GM12878 (cell line): ENCODE measurements around the gene VEGFB. TPM values are rescaled to one million over a fixed set of nuclear protein-coding genes. Genes with fewer than 3 reads are reported as not detected.

Experiments used
- ATAC-seq: fragments of 200-7000 bp; cut with Tn5 transposase; 3 replicates; pipeline ENCODE4 v1.9.1; 2020; ENCODE audit warnings: mild to moderate bottlenecking, moderate library complexity
- BruUV-seq: library from RNA; stranded (reverse); fragments of 400-500 nt; replicated peaks from 2 replicates; lab custom pipeline; 2021; lab: Mats Ljungman, UMichigan
- CTCF ChIA-PET: fragments of 300-600 bp; sonication (Branson Sonifier 250); formaldehyde crosslinking; extraction: SDS; loops from one replicate; lab custom pipeline; 2021; ENCODE audit warnings: inconsistent platforms; lab: Yijun Ruan, JAX
- POLR2A ChIA-PET: fragments of 350-600 bp; formaldehyde crosslinking; extraction: SDS; loops from one replicate; lab custom pipeline; 2021; ENCODE audit warnings: inconsistent platforms; lab: Charles Lee
- RAD21 ChIA-PET: fragments of 300-600 bp; sonication (Branson Sonifier 250); formaldehyde crosslinking; loops from one replicate; lab custom pipeline; 2023; ENCODE audit warnings: antibody characterized with exemption; ENCODE audit not compliant: unreplicated experiment; lab: Charles Lee
- SMC1A ChIA-PET: fragments of 300-600 bp; sonication (Branson Sonifier 250); formaldehyde crosslinking; loops from one replicate; lab custom pipeline; 2023; ENCODE audit not compliant: unreplicated experiment, uncharacterized antibody; lab: Charles Lee
- DNase-seq: peaks from one replicate; pipeline ENCODE4 v3.0.0-alpha.2; 2011; ENCODE audit warnings: low read depth, low spot score
- FAIRE-seq: peaks from 3 replicates; lab custom pipeline; 2011; peaks lifted over from hg19 to GRCh38; lab: Jason Lieb, UNC
- H2AFZ ChIP-seq: 2 replicates; pipeline ENCODE4 v1.6.0; 2011; ENCODE audit warnings: low read depth, low read length, control low read depth; ENCODE audit not compliant: control insufficient read depth
- H3K27ac ChIP-seq: 2 replicates; pipeline ENCODE4 v1.5.1; 2011; ENCODE audit warnings: control low read depth; ENCODE audit not compliant: control insufficient read depth, insufficient read depth
- H3K27me3 ChIP-seq, 2 experiments: replicated peaks in 1 of 2; 2 replicates each; pipeline versions ENCODE4 v1.6.0 to v1.6.1; 2011; ENCODE audit warnings: low read length in 1 of 2; ENCODE audit not compliant: control insufficient read depth in 2 of 2, insufficient read depth in 2 of 2
- H3K36me3 ChIP-seq, 2 experiments: 2 replicates each; pipeline ENCODE4 v1.5.1; 2011; ENCODE audit warnings: low read length in 1 of 2; ENCODE audit not compliant: control insufficient read depth in 2 of 2, insufficient read depth in 2 of 2
- H3K4me1 ChIP-seq: 2 replicates; pipeline ENCODE4 v1.6.1; 2011; ENCODE audit warnings: mild to moderate bottlenecking, low read length, moderate library complexity, mixed read lengths; ENCODE audit not compliant: control insufficient read depth, insufficient read depth
- H3K4me2 ChIP-seq: 2 replicates; pipeline ENCODE4 v1.6.0; 2011; ENCODE audit warnings: control low read depth; ENCODE audit not compliant: control insufficient read depth, insufficient read depth
- H3K4me3 ChIP-seq: fragments of 200-600 bp; sonication (generic); 2 replicates; pipeline ENCODE4 v1.5.1; 2016
- H3K79me2 ChIP-seq: 2 replicates; pipeline ENCODE4 v1.6.0; 2011; ENCODE audit warnings: low read length; ENCODE audit not compliant: control insufficient read depth, insufficient read depth
- H3K9ac ChIP-seq: 2 replicates; pipeline ENCODE4 v1.8.0; 2011; ENCODE audit warnings: low read length, control low read depth, mixed read lengths; ENCODE audit not compliant: control insufficient read depth, insufficient read depth
- H3K9me3 ChIP-seq: replicated peaks from 3 replicates; pipeline ENCODE4 v1.5.1; 2011; ENCODE audit warnings: mild to moderate bottlenecking, low read length; ENCODE audit not compliant: control insufficient read depth, insufficient read depth
- H4K20me1 ChIP-seq: 2 replicates; pipeline ENCODE4 v1.6.0; 2011; ENCODE audit not compliant: control insufficient read depth, insufficient read depth
- CHD2 ChIP-seq: IDR thresholded peaks from 2 replicates; pipeline ENCODE4 v1.6.1; 2011; ENCODE audit warnings: low read depth, low read length, improper control_type of control experiment, borderline replicate concordance
- FOXM1 ChIP-seq: IDR thresholded peaks from 2 replicates; pipeline ENCODE4 v1.6.1; 2012; ENCODE audit warnings: low read depth, mild to moderate bottlenecking, inconsistent platforms, low read length, moderate library complexity
- IRF4 ChIP-seq: IDR thresholded peaks from 2 replicates; pipeline ENCODE4 v1.6.1; 2011; ENCODE audit warnings: low read depth, low read length
- MEF2B ChIP-seq: fragments of 450-650 bp; IDR thresholded peaks from 2 replicates; pipeline ENCODE4 v1.6.1; 2018; ENCODE audit warnings: mild to moderate bottlenecking, moderate library complexity; ENCODE audit not compliant: partially characterized antibody, poor library complexity, severe bottlenecking
- MYB ChIP-seq: fragments of 150-350 bp; IDR thresholded peaks from 2 replicates; pipeline ENCODE4 v1.6.1; 2014; ENCODE audit warnings: mild to moderate bottlenecking, low read depth, low read length, borderline replicate concordance
- PAX5 ChIP-seq: IDR thresholded peaks from 2 replicates; pipeline ENCODE4 v1.6.1; 2011; ENCODE audit warnings: low read depth, low read length, borderline replicate concordance
- POLR2AphosphoS5 ChIP-seq: IDR thresholded peaks from 2 replicates; pipeline ENCODE4 v1.6.1; 2011; ENCODE audit warnings: mild to moderate bottlenecking, low read length, inconsistent platforms
- POU2F2 ChIP-seq: IDR thresholded peaks from 3 replicates; pipeline ENCODE4 v1.6.1; 2011; ENCODE audit warnings: low read depth, mild to moderate bottlenecking, low read length, borderline replicate concordance
- RFX5 ChIP-seq: IDR thresholded peaks from 2 replicates; pipeline ENCODE4 v1.6.1; 2011; ENCODE audit warnings: low read depth, low read length, improper control_type of control experiment
- SP1 ChIP-seq: IDR thresholded peaks from one replicate; pipeline ENCODE4 v1.6.1; 2011; ENCODE audit warnings: low read depth, low read length
- SREBF1 ChIP-seq: IDR thresholded peaks from 2 replicates; pipeline ENCODE4 v1.6.1; 2012; ENCODE audit warnings: mild to moderate bottlenecking, low read length
- STAT1 ChIP-seq: fragments of 450-650 bp; conservative IDR thresholded peaks from 2 replicates; pipeline ENCODE4 v1.6.1; 2014; ENCODE audit warnings: antibody characterized with exemption, mild to moderate bottlenecking
- STAT3 ChIP-seq: IDR thresholded peaks from 2 replicates; pipeline ENCODE4 v1.6.1; 2011; ENCODE audit warnings: low read depth, low read length, improper control_type of control experiment
- YY1 ChIP-seq: IDR thresholded peaks from 2 replicates; pipeline ENCODE4 v1.6.1; 2011; ENCODE audit warnings: low read depth, mild to moderate bottlenecking, low read length
- WGBS: methylation state at CpG from one replicate; pipeline ENCODE4 v1.1.6; 2016; ENCODE audit warnings: low lambda C conversion rate; ENCODE audit not compliant: insufficient replicate concordance, insufficient coverage; ENCODE audit errors: missing lambda C conversion rate; 5-methylcytosine and 5-hydroxymethylcytosine counted together
- in situ Hi-C: fragments of 300-500 bp; cut with MboI; formaldehyde crosslinking; loops from 9 replicates; pipeline ENCODE4 v1.14.3; 2018; ENCODE audit warnings: mixed read lengths
- intact Hi-C: fragments of 100-400 bp; cut with micrococcal nuclease; formaldehyde crosslinking; loops from one replicate; pipeline ENCODE4 v1.14.2; 2022; ENCODE audit not compliant: unreplicated experiment
- polyA plus RNA-seq, 11 experiments: library from polyadenylated mRNA; depleted of rRNA in 4 of 11; unstranded in 6 of 11; stranded (reverse) in 5 of 11; fragments of >200 nt; fragmentation: Nextera tagmentation in 4 of 11; fragmentation: Illumina TruSeq in 1 of 11; extraction: Ambion mirVana in 4 of 11; extraction: Trizol in 1 of 11; gene quantifications; 1 replicate in 1 of 11; 2 replicates in 10 of 11; pipeline versions ENCODE4 v1.2.1 to v1.2.3, GENCODE V29; 2011 to 2016; ENCODE audit warnings: inconsistent platforms in 2 of 11, missing spikeins in 2 of 11, low read depth in 1 of 11
- total RNA-seq, 4 experiments: library from RNA; depleted of rRNA in 3 of 4; stranded (reverse); fragments of >200 nt in 3 of 4; fragmentation: Illumina TruSeq in 1 of 4; extraction: Trizol in 1 of 4; gene quantifications; 2 replicates each; pipeline versions ENCODE4 v1.2.1 to v1.2.3, GENCODE V29; 2013 to 2021
- TF ChIP-seq, protein P1 (sequence below): fragments of 450-650 bp; IDR thresholded peaks from 2 replicates; pipeline ENCODE4 v1.6.1; 2017; ENCODE audit warnings: mild to moderate bottlenecking
- TF ChIP-seq, protein P2 (sequence below): fragments of 450-650 bp; IDR thresholded peaks from 2 replicates; pipeline ENCODE4 v1.6.1; 2017; ENCODE audit warnings: low read depth, mild to moderate bottlenecking, moderate library complexity
- TF ChIP-seq, protein P3 (sequence below): fragments of 450-650 bp; IDR thresholded peaks from 2 replicates; pipeline ENCODE4 v1.6.1; 2014; ENCODE audit warnings: mild to moderate bottlenecking

The VEGFB gene
- total and polyA plus RNA-seq, 10 of the 15 experiments (the other 5 are each of a cell fraction or from before 2014, with no cell fraction given) = 7.0 to 75.8 (median 20.3) TPM

DNA sequence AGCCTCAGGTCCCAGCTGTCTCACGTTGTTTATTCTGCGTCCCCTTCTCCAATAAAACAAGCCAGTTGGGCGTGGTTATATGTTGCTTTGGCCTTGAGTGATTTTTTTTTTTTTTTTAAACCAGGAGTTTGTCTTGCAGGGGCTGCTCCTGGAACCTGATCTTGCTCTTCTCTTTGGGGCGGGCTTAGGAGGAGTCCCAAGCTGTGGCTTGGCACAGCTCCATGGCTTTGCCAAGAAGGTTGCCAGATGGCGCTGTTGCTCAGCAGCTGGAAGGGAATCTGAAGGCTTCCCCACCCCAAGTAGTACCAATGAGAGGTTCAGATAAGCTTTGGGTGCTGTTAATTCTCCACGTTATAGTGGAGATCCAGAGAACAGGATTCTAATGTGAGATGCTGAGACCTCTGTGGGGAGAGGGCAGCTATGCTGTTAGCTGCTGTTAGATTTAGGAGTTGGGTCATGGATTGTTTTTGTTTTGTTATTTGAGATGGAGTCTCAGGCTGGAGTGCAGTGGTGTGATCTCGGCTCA, 29.9 kb upstream of the VEGFB start (continued):
- TF ChIP-seq, protein P1, sequence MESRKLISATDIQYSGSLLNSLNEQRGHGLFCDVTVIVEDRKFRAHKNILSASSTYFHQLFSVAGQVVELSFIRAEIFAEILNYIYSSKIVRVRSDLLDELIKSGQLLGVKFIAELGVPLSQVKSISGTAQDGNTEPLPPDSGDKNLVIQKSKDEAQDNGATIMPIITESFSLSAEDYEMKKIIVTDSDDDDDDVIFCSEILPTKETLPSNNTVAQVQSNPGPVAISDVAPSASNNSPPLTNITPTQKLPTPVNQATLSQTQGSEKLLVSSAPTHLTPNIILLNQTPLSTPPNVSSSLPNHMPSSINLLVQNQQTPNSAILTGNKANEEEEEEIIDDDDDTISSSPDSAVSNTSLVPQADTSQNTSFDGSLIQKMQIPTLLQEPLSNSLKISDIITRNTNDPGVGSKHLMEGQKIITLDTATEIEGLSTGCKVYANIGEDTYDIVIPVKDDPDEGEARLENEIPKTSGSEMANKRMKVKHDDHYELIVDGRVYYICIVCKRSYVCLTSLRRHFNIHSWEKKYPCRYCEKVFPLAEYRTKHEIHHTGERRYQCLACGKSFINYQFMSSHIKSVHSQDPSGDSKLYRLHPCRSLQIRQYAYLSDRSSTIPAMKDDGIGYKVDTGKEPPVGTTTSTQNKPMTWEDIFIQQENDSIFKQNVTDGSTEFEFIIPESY = no peak
- no peak for TF ChIP-seq RFX5

DNA sequence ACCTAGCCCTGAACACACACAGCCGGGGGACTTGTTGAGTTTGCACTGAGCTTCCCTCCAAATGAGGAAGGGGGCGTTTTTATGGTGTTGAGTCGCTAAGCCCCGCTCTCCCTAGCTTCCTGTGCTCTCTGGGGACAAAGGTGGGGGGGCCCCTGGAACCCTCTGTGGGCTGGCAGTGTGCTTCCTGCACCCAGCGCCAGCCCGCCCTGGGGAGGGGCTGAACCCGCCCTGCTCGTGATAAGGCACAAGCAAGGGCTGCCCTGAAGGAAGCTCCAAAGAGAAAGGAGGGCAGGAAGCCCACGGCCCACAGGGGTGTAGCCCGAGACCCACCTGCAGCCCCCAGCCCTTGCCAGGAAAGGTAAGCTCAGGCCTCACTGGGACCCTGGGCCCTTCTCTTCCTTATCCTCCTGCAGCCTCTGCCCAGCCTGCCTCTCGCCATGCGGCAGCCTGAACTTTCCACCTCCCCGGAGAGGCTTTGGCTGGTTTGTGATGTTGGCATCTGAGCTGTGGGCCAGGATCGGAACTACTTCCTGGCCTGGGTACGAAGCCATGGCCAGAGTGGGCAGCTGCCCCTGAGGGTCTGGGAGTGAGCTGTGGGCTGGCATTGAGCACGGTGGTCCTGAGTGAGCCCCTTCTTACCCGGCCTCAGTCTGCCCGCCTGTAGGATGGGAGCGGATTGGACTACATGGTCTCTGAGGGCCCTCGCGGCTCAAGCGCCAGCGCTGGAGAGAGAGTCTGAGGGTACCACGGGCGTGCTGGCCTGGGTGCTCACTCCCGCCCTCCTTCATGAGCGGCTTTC, 27.7 kb upstream of the VEGFB start, which contains the start of gene FERMT3:
FERMT3 (plus strand) TSS at position 265 of the 799 bp plus-strand sequence. CDS start 644 bp downstream, outside the sequence.
- Histone ChIP-seq H3K36me3 (peaks cover 28 to 33% of the 10 kb centered on the region in 2 experiments), H3K79me2 (peaks cover 39% of the 10 kb centered on the region), H2AFZ (peak within 1 kb of the TSS; percentile 20), H3K9me3 (no peaks in the 10 kb centered on the region), H3K4me1 (peaks cover 26% of the 10 kb centered on the region), H3K27me3 (no peaks in the 10 kb centered on the region), H3K9ac (peak within 1 kb of the TSS; percentile 95), H3K4me3 (peak within 1 kb of the TSS; percentile 74), H3K4me2 (peak within 1 kb of the TSS; percentile 76), H4K20me1 (no peaks in the 10 kb centered on the region), H3K27ac (peak within 1 kb of the TSS; percentile 98)
- peak; percentile 41 for DNase-seq
- TSS peak; percentile 58 for BruUV-seq
- under 1% methylated on average over 26 of the region's 27 CpGs for WGBS
- SMC1A ChIA-PET = interaction anchor here (0.7 to 5.5 kb wide), 19 partner anchors 9 to 125 kb away, joined by 3 to 98 read pairs (median 5); partner anchors contain the start of genes CATSPERZ, ESRRA, FKBP2 and NUDT22
- POLR2A ChIA-PET = interaction anchor here (0.9 to 5.8 kb wide), 20 partner anchors 9 to 154 kb away, joined by 3 to 85 read pairs (median 12); partner anchors contain the start of genes BAD, CATSPERZ, CCDC88B and ESRRA
- CTCF ChIA-PET = interaction anchor here (0.9 to 9.7 kb wide), 21 partner anchors 12 to 242 kb away, joined by 3 to 238 read pairs (median 9); partner anchors contain the start of genes BAD, CATSPERZ, DNAJC4 and ESRRA
- RAD21 ChIA-PET = interaction anchor here (0.6 to 6.6 kb wide), 16 partner anchors 9 to 125 kb away, joined by 3 to 125 read pairs (median 10); partner anchors contain the start of genes BAD, CATSPERZ, DNAJC4 and ESRRA
- peak; percentile 18 for FAIRE-seq
- in situ Hi-C loops = no loop called here
- intact Hi-C loops = no loop called here
- ATAC-seq = peak; percentile 76
- peak; percentile 84 for TF ChIP-seq MEF2B
- peak; percentile 49 for TF ChIP-seq POLR2AphosphoS5
- TF ChIP-seq SREBF1 = no peak
- TF ChIP-seq STAT3 = no peak
- TF ChIP-seq PAX5 = 0 out of 2 replicates have a peak, but pooled peaks have one; percentile 13
- no peak for TF ChIP-seq MYB
- TF ChIP-seq, protein P2, sequence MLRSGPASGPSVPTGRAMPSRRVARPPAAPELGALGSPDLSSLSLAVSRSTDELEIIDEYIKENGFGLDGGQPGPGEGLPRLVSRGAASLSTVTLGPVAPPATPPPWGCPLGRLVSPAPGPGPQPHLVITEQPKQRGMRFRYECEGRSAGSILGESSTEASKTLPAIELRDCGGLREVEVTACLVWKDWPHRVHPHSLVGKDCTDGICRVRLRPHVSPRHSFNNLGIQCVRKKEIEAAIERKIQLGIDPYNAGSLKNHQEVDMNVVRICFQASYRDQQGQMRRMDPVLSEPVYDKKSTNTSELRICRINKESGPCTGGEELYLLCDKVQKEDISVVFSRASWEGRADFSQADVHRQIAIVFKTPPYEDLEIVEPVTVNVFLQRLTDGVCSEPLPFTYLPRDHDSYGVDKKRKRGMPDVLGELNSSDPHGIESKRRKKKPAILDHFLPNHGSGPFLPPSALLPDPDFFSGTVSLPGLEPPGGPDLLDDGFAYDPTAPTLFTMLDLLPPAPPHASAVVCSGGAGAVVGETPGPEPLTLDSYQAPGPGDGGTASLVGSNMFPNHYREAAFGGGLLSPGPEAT = peak; percentile 34; the same call in 1 of the 2 replicates
- no peak for TF ChIP-seq SP1
- TF ChIP-seq, protein P3, sequence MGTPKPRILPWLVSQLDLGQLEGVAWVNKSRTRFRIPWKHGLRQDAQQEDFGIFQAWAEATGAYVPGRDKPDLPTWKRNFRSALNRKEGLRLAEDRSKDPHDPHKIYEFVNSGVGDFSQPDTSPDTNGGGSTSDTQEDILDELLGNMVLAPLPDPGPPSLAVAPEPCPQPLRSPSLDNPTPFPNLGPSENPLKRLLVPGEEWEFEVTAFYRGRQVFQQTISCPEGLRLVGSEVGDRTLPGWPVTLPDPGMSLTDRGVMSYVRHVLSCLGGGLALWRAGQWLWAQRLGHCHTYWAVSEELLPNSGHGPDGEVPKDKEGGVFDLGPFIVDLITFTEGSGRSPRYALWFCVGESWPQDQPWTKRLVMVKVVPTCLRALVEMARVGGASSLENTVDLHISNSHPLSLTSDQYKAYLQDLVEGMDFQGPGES = no peak
- TF ChIP-seq CHD2 = no peak
- 0 out of 3 replicates have a peak, but pooled peaks have one; percentile 16 for TF ChIP-seq POU2F2
- no peak for TF ChIP-seq STAT1
- no peak for TF ChIP-seq YY1
- TF ChIP-seq IRF4 = no peak
- TF ChIP-seq FOXM1 = no peak
